H9 (cell line): ENCODE results near the gene MGAT4C. TPM values are rescaled to one million over a fixed set of nuclear protein-coding genes. Genes with fewer than 3 reads are reported as not detected.
A peak's percentile ranks its signal among the peaks of the same experiment; 100 is the strongest.

Source experiments
- DNase-seq: peaks from one replicate; pipeline ENCODE4 v3.0.0-alpha.2; 2017
- H2AFZ ChIP-seq: one replicate; pipeline ENCODE4 v1.6.1; 2013; ENCODE audit warnings: mild to moderate bottlenecking, low read length, control low read depth, moderate library complexity
- H2AK5ac ChIP-seq: 2 replicates; pipeline ENCODE4 v1.6.1; 2013; ENCODE audit warnings: low read length, control low read depth, mixed read lengths; ENCODE audit not compliant: insufficient read length
- H2BK120ac ChIP-seq: one replicate; pipeline ENCODE4 v1.6.1; 2013; ENCODE audit warnings: low read depth, mild to moderate bottlenecking, low read length, control low read depth, inconsistent platforms; ENCODE audit not compliant: poor library complexity, severe bottlenecking
- H2BK12ac ChIP-seq: 2 replicates; pipeline ENCODE4 v1.6.1; 2013; ENCODE audit warnings: low read length, control low read depth, mixed read lengths, low read depth; ENCODE audit not compliant: insufficient read length
- H2BK15ac ChIP-seq: 2 replicates; pipeline ENCODE4 v1.6.1; 2013; ENCODE audit warnings: low read depth, low read length, control low read depth
- H2BK20ac ChIP-seq: one replicate; pipeline ENCODE4 v1.6.1; 2013; ENCODE audit warnings: low read depth, mild to moderate bottlenecking, low read length, control low read depth, inconsistent platforms; ENCODE audit not compliant: poor library complexity, severe bottlenecking
- H2BK5ac ChIP-seq: 2 replicates; pipeline ENCODE4 v1.6.1; 2013; ENCODE audit warnings: low read length, control low read depth, mixed read lengths; ENCODE audit not compliant: insufficient read length
- H3K14ac ChIP-seq: 2 replicates; pipeline ENCODE4 v1.6.1; 2013; ENCODE audit warnings: low read length, control low read depth; ENCODE audit not compliant: insufficient read depth
- H3K18ac ChIP-seq: 2 replicates; pipeline ENCODE4 v1.6.1; 2013; ENCODE audit warnings: low read depth, mild to moderate bottlenecking, mixed read lengths, low read length, control low read depth; ENCODE audit not compliant: insufficient read length
- H3K23ac ChIP-seq: 2 replicates; pipeline ENCODE4 v1.6.1; 2013; ENCODE audit warnings: low read length, control low read depth, mixed read lengths, low read depth; ENCODE audit not compliant: insufficient read length
- H3K23me2 ChIP-seq: 2 replicates; pipeline ENCODE4 v1.6.1; 2013; ENCODE audit warnings: low read depth, mild to moderate bottlenecking, mixed read lengths, low read length, control low read depth; ENCODE audit not compliant: insufficient read length, poor library complexity, severe bottlenecking
- H3K27ac ChIP-seq: 2 replicates; pipeline ENCODE4 v1.5.1; 2013; ENCODE audit warnings: low read length, control low read depth, mixed read lengths, low read depth; ENCODE audit not compliant: insufficient read length
- H3K27me3 ChIP-seq: 2 replicates; pipeline ENCODE4 v1.6.1; 2013; ENCODE audit warnings: low read length, control low read depth, inconsistent platforms; ENCODE audit not compliant: insufficient read depth
- H3K4ac ChIP-seq: 2 replicates; pipeline ENCODE4 v1.6.1; 2013; ENCODE audit warnings: low read depth, mild to moderate bottlenecking, control low read depth, inconsistent platforms, low read length, moderate library complexity
- H3K4me1 ChIP-seq: 2 replicates; pipeline ENCODE4 v1.6.1; 2013; ENCODE audit warnings: low read length, control low read depth, inconsistent platforms; ENCODE audit not compliant: insufficient read depth
- H3K4me2 ChIP-seq: 2 replicates; pipeline ENCODE4 v1.6.1; 2013; ENCODE audit warnings: low read length, control low read depth, mixed read lengths; ENCODE audit not compliant: insufficient read length, insufficient read depth
- H3K56ac ChIP-seq: 2 replicates; pipeline ENCODE4 v1.6.1; 2013; ENCODE audit warnings: low read depth, mild to moderate bottlenecking, mixed read lengths, low read length, control low read depth; ENCODE audit not compliant: insufficient read length
- H3K79me1 ChIP-seq: 2 replicates; pipeline ENCODE4 v1.6.1; 2013; ENCODE audit warnings: low read depth, mild to moderate bottlenecking, moderate library complexity, low read length, control low read depth, inconsistent platforms; ENCODE audit not compliant: insufficient read depth, poor library complexity, severe bottlenecking
- H3K79me2 ChIP-seq: 2 replicates; pipeline ENCODE4 v1.6.1; 2013; ENCODE audit warnings: low read length, control low read depth, inconsistent platforms; ENCODE audit not compliant: insufficient read depth
- H3K9ac ChIP-seq: 2 replicates; pipeline ENCODE4 v1.6.1; 2013; ENCODE audit warnings: low read length, control low read depth, mixed read lengths; ENCODE audit not compliant: insufficient read length; ENCODE audit errors: extremely low read depth
- H3K9me3 ChIP-seq: one replicate; pipeline ENCODE4 v1.6.1; 2013; ENCODE audit warnings: low read depth, low read length, inconsistent platforms; ENCODE audit not compliant: control insufficient read depth
- H3T11ph ChIP-seq: one replicate; pipeline ENCODE4 v1.6.1; 2013; ENCODE audit warnings: mild to moderate bottlenecking, low read length, control low read depth, inconsistent platforms
- H4K20me1 ChIP-seq: one replicate; pipeline ENCODE4 v1.6.1; 2013; ENCODE audit not compliant: control insufficient read depth, insufficient read length, insufficient read depth
- H4K5ac ChIP-seq: 2 replicates; pipeline ENCODE4 v1.6.1; 2013; ENCODE audit warnings: low read depth, mild to moderate bottlenecking, mixed read lengths, low read length, control low read depth; ENCODE audit not compliant: insufficient read length
- H4K8ac ChIP-seq: replicated peaks from 2 replicates; pipeline ENCODE4 v1.6.1; 2013; ENCODE audit warnings: low read length, control low read depth, mixed read lengths, low read depth; ENCODE audit not compliant: insufficient read length
- H4K91ac ChIP-seq: 2 replicates; pipeline ENCODE4 v1.6.1; 2013; ENCODE audit warnings: low read depth, mild to moderate bottlenecking, moderate library complexity, mixed read lengths, low read length, control low read depth; ENCODE audit not compliant: insufficient read length
- H3K27ac Mint-ChIP-seq, 3 experiments: 2 replicates in 2 of 3; 3 replicates in 1 of 3; pipeline ENCODE4 v1.8.0; 2020 to 2021; ENCODE audit warnings: mixed read lengths in 3 of 3, mild to moderate bottlenecking in 1 of 3, moderate library complexity in 1 of 3
- H3K27me3 Mint-ChIP-seq: 2 replicates; pipeline ENCODE4 v1.8.0; 2021; ENCODE audit warnings: low read depth, mild to moderate bottlenecking, moderate library complexity, mixed read lengths
- H3K36me3 Mint-ChIP-seq, 3 experiments: 2 replicates in 2 of 3; 3 replicates in 1 of 3; pipeline ENCODE4 v1.8.0; 2020 to 2021; ENCODE audit warnings: low read depth in 3 of 3, mixed read lengths in 3 of 3; ENCODE audit not compliant: insufficient read depth in 1 of 3
- H3K4me1 Mint-ChIP-seq, 2 experiments: 2 replicates each; pipeline ENCODE4 v1.8.0; 2020; ENCODE audit warnings: mixed read lengths in 2 of 2
- H3K4me3 Mint-ChIP-seq, 2 experiments: 2 replicates in 1 of 2; 3 replicates in 1 of 2; pipeline ENCODE4 v1.8.0; 2020 to 2021; ENCODE audit warnings: mild to moderate bottlenecking in 2 of 2, mixed read lengths in 2 of 2, moderate library complexity in 1 of 2
- H3K9me3 Mint-ChIP-seq, 2 experiments: 2 replicates in 1 of 2; 3 replicates in 1 of 2; pipeline ENCODE4 v1.8.0; 2020; ENCODE audit warnings: mild to moderate bottlenecking in 2 of 2, mixed read lengths in 2 of 2, moderate library complexity in 1 of 2
- WGBS: extraction: QIAGEN DNeasy Blood & Tissue Kit; methylation state at CpG from one replicate; pipeline ENCODE4 v1.1.7; 2013; ENCODE audit warnings: missing lambda C conversion rate, low lambda C conversion rate, mixed read lengths; ENCODE audit not compliant: insufficient read length; ENCODE audit errors: extremely low coverage; 5-methylcytosine and 5-hydroxymethylcytosine counted together
- total RNA-seq: library from RNA; stranded (reverse); gene quantifications from 2 replicates; pipeline ENCODE4 v1.2.1, GENCODE V29; 2021
- TF ChIP-seq, protein P1 (sequence below): fragments of 200-600 bp; sonication (generic); conservative IDR thresholded peaks from 3 replicates; pipeline ENCODE4 v1.8.0; 2021; ENCODE audit warnings: antibody characterized with exemption, mild to moderate bottlenecking

The MGAT4C gene
- total RNA-seq, 1 experiment from 2014 or later: 1.3 TPM

DNA sequence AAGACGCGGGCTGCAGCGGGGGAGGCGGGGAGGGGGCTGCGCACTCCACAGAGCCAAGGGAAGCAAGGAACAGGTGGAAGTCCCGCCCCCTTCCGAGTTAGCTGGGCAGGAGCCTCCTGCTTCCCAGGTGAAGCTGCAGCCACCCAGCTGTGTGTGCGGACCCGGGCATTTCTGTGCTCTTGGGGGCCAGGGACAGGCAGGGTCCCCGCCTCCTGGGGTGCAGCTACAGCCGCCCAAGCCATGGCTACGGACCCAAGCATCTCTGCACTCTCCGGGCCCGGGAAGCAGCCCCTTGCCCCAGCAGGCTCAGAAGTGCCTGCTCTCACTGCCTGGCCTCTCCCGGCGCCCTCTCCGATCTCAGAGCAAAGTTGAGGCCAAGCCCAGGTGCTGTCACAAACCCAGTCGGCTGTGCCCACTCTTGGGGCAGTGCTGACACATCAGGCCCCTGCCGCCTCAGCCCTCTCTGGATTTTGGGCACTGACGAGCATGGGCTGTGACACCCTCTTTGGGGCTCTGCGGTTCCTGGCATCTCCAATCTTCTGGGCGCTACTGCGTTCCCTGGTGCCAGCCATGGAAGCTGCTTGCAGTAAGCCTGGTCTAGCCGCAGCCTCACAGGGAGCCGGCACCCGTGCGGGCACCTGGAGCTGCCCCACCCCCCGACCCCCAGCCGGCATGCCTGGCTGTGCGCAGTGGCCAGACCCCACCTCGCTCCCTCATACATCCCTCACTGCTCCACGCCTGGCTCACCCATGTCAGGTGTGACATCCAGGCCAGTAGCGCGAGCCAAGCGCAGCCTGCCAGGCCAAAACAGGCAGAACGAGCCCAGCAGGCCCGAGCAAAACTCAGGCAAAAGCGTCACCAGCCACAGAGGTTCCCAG lies 8.5 kb upstream of the MGAT4C start:
- no peak overlapping the region for H3K4ac ChIP-seq
- Mint-ChIP-seq H3K27me3 (no peaks in the 10 kb centered on the region), H3K9me3 (no peaks in the 10 kb centered on the region), H3K36me3 (peaks cover 0 to 7% (median 2%) of the 10 kb centered on the region in 3 experiments; a peak in 2 of 7 replicates), H3K27ac (peak overlapping the region in 2 of 3 experiments; percentile 57 to 77; a peak in 2 of 7 replicates), H3K4me1 (peaks cover 6 to 16% of the 10 kb centered on the region in 2 experiments), H3K4me3 (peak overlapping the region; percentile 42 to 66; a peak in 4 of 5 replicates)
- H3K27me3 ChIP-seq: no peaks in the 10 kb centered on the region
- DNase-seq: peak; percentile 95
- H2BK15ac ChIP-seq: no peak overlapping the region
- no peak overlapping the region for H2AFZ ChIP-seq
- H2BK5ac ChIP-seq: no peak overlapping the region
- no peak overlapping the region for H3K27ac ChIP-seq
- H4K8ac ChIP-seq: no peak overlapping the region
- no peak overlapping the region for H2BK20ac ChIP-seq
- H3K56ac ChIP-seq: no peak overlapping the region
- no peak overlapping the region for H2BK12ac ChIP-seq
- H4K20me1 ChIP-seq: no peaks in the 10 kb centered on the region
- no peak overlapping the region for H3K23ac ChIP-seq
- peak overlapping the region; percentile 53; the same call in 1 of the 2 replicates for H3K14ac ChIP-seq
- no peak overlapping the region for H2BK120ac ChIP-seq
- WGBS: no CpG with 5 or more reads among the region's 38 CpGs
- no peak overlapping the region for H3K4me2 ChIP-seq
- H3K9me3 ChIP-seq: no peaks in the 10 kb centered on the region
- H4K5ac ChIP-seq: no peak overlapping the region
- no peak overlapping the region for H4K91ac ChIP-seq
- TF ChIP-seq, protein P1, sequence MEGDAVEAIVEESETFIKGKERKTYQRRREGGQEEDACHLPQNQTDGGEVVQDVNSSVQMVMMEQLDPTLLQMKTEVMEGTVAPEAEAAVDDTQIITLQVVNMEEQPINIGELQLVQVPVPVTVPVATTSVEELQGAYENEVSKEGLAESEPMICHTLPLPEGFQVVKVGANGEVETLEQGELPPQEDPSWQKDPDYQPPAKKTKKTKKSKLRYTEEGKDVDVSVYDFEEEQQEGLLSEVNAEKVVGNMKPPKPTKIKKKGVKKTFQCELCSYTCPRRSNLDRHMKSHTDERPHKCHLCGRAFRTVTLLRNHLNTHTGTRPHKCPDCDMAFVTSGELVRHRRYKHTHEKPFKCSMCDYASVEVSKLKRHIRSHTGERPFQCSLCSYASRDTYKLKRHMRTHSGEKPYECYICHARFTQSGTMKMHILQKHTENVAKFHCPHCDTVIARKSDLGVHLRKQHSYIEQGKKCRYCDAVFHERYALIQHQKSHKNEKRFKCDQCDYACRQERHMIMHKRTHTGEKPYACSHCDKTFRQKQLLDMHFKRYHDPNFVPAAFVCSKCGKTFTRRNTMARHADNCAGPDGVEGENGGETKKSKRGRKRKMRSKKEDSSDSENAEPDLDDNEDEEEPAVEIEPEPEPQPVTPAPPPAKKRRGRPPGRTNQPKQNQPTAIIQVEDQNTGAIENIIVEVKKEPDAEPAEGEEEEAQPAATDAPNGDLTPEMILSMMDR: no peak
- H2AK5ac ChIP-seq: no peak overlapping the region
- H3K4me1 ChIP-seq: no peaks in the 10 kb centered on the region; the same call in 1 of the 2 replicates
- H3K18ac ChIP-seq: no peak overlapping the region
- H3K79me1 ChIP-seq: no peaks in the 10 kb centered on the region
- no peak overlapping the region for H3K9ac ChIP-seq
- H3T11ph ChIP-seq: no peak overlapping the region
- H3K23me2 ChIP-seq: no peaks in the 10 kb centered on the region
- H3K79me2 ChIP-seq: no peaks in the 10 kb centered on the region
